ENCODE data around the gene FAM163B.

The FAM163B gene

DNA sequence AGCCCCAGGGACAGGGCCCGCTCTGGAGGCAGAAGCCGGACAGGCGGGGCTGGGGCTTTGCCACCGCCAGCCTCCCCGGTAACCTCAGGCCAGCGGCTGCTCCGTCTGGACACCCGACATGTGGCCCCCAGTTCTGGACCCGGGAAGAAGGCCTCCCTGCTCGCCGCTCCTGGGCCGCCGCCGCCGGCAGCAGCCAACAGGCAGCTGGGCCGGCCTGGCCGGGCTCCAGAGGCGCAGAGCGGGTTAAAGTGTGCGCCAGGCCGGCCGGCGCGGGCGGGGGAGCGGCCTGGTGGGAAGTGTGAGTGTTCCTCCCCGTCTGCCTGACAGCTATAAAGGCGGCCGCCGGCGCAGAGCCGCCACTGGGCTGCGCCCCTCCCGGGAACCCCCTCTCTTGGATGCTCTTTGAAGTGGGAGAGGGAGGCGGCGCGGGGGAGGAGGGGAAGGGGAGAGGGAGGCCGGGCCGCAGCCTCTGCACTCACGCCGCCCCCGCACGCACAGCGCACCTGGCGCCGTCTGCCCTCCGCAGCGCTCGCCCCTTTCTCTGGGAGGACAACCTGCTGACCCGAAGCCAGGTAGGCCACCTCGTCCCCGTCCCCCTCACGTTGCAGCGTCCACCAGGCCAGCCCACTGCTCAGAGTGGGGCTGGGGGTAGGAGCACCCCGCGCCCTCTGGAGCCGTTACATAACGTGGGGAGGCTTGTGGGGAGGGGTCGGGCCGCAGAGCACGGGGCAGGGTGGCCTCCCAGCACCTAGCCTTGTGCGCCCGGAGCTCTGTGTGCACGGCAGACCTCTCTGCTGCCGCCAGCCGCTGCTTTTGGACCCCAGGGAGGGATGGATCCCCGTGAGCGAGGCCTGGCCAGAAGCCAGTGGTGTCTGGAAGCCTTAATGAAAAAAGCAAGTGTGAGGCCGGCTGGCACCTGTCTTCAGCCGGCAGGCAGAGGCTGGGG is 74.6 kb downstream of the FAM163B start, which contains the start of gene ADAMTSL2:
Gene ADAMTSL2 (plus strand): TSS at position 359 of the 946 bp plus-strand sequence. CDS start 2,009 bp downstream, outside the sequence.
- no peak within 1 kb of the TSS for H3K4me3 ChIP-seq (ENCODE audit: low read length)
- TF ChIP-seq, protein P1, sequence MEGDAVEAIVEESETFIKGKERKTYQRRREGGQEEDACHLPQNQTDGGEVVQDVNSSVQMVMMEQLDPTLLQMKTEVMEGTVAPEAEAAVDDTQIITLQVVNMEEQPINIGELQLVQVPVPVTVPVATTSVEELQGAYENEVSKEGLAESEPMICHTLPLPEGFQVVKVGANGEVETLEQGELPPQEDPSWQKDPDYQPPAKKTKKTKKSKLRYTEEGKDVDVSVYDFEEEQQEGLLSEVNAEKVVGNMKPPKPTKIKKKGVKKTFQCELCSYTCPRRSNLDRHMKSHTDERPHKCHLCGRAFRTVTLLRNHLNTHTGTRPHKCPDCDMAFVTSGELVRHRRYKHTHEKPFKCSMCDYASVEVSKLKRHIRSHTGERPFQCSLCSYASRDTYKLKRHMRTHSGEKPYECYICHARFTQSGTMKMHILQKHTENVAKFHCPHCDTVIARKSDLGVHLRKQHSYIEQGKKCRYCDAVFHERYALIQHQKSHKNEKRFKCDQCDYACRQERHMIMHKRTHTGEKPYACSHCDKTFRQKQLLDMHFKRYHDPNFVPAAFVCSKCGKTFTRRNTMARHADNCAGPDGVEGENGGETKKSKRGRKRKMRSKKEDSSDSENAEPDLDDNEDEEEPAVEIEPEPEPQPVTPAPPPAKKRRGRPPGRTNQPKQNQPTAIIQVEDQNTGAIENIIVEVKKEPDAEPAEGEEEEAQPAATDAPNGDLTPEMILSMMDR (conservative IDR thresholded peaks at IDR 0.05; ENCODE audit: low read length) = no peak
- peak; percentile 34 for DNase-seq (ENCODE audit: low read depth)

DNA sequence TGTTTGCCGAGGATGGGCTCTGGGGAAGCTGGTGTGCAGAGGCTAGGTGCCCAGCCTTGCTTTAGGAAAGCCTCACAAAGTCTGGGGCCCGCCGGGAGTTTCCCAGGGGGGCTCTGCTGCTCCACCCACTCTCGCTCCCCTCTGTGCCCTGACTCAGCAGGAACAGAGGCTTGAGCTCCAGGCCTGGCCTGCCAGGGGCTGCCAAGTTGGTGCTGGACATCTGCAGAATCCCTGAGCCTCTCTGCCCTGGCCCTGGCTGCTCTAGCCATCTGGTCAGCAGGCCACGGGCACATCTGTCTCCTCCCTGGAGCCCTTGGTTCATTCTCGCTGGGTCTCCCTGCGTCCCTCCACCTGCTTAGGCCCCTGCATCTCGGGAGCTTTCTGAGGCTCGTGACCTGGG is 75.3 kb downstream of the FAM163B start:
- DNase-seq (ENCODE audit: low read depth) = peak; percentile 6
- TF ChIP-seq, protein P1 (conservative IDR thresholded peaks at IDR 0.05; ENCODE audit: low read length) = no peak
- no peak overlapping the region for H3K4me3 ChIP-seq (ENCODE audit: low read length)

DNA sequence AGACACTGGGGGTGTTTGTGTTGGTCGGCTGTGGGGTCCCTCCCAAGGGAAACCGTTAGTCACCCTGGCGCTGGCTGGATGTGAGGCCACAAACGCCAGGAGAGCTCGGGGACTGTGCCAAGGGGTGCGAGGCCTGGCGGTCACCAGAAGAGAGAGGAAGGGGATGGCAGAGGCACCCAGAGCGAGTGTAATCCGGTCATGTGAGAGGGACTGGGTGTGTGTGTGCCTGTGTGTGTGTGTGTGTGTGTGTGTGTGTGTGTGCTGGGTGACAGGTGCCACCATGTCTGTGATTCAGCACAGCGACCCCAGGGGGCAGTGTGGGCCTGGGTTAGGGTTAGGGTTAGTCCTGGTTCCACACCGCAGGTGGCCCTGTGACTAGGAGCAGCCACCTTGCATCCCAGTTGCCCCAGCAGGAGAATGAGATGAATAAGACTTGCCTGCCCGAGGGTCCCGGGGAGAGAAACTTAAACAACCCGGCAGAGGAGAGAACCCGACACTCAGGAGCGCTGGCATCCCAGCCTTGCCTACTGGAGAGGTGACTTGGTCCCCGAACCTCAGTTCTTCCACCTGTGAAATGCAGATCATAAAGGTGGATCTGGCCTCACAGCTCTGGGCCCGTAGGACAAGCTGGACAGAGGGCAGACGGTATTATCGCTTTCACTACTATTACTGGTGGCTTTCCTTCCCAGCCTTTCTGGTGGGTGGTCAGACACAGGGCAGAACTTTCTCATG is 76.1 kb downstream of the FAM163B start:
- DNase-seq (ENCODE audit: low read depth) = peak; percentile 36
- H3K4me3 ChIP-seq (ENCODE audit: low read length) = no peak overlapping the region
- TF ChIP-seq, protein P1 (conservative IDR thresholded peaks at IDR 0.05; ENCODE audit: low read length) = peak; percentile 54

- TF ChIP-seq, protein P1 (conservative IDR thresholded peaks at IDR 0.05; ENCODE audit: low read length) = no peak
- H3K4me3 ChIP-seq (ENCODE audit: low read length) = no peak overlapping the region
Observed at GRCh38 chr9:133531293-133531692, 77.9 kb downstream of the FAM163B start.

GRCh38 chr9:133529874-133530273 is 79.3 kb downstream of the FAM163B start:
- H3K4me3 ChIP-seq (ENCODE audit: low read length) = no peak overlapping the region
- TF ChIP-seq, protein P1 (conservative IDR thresholded peaks at IDR 0.05; ENCODE audit: low read length) = no peak
- no peak for DNase-seq (ENCODE audit: low read depth)

More at GRCh38 chr9:133531293-133531692, 77.9 kb downstream of the FAM163B start:
- DNase-seq (ENCODE audit: low read depth) = no peak

GRCh38 chr9:133529457-133529856 is 79.7 kb downstream of the FAM163B start:
- H3K4me3 ChIP-seq (ENCODE audit: low read length) = no peak overlapping the region
- DNase-seq (ENCODE audit: low read depth) = no peak
- TF ChIP-seq, protein P1 (conservative IDR thresholded peaks at IDR 0.05; ENCODE audit: low read length) = no peak

All from AG10803 (cell line).